Measurements from ENCODE around the gene BAG1. TPM values are rescaled to one million over a fixed set of nuclear protein-coding genes. Genes with fewer than 3 reads are reported as not detected.
A peak's percentile ranks its signal among the peaks of the same experiment; 100 is the strongest.

BAG1 gene
- 75.7 TPM for polyA plus RNA-seq (ENCODE audit: insufficient read length)

DNA sequence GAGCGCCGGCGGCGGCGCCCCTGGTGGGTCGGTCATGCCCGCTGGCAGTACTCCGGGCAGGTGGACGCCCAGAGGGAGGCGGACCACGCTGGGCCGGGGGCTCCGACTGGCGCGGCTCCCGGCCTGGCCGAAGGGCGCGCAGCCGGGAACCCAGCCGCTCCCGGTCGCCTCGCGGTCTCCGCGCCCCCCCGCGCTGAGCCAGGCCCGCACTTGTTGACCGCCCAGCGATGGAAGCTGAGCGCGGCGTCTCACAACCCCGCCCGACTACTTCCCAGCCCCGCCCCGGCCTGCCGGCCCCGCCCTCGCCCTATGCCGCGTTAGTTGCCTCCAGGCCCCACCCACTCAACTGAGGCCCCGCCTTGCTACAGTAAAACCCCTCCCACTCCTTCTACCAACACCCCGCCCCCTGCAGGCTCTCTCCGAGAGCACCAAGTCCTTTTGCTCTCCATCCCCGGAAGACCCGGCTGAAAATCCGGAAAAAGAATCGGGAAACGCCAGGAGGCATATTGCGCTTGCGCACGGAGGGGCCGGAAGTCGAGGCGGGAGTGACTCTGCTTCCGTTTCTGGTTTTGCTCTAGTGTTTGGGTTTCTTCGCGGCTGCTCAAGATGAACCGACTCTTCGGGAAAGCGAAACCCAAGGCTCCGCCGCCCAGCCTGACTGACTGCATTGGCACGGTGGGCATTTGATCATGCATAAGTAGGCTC lies at the start of gene BAG1, which contains the start of gene CHMP5:
Gene BAG1, minus strand, starts transcription at position 236 of the 705 bp plus-strand sequence.
Gene CHMP5, plus strand, starts transcription at position 577 of the 705 bp plus-strand sequence. Its CDS starts 30 bp downstream, at position 607.
- peak; percentile 98 for DNase-seq (ENCODE audit: low read depth)

DNA sequence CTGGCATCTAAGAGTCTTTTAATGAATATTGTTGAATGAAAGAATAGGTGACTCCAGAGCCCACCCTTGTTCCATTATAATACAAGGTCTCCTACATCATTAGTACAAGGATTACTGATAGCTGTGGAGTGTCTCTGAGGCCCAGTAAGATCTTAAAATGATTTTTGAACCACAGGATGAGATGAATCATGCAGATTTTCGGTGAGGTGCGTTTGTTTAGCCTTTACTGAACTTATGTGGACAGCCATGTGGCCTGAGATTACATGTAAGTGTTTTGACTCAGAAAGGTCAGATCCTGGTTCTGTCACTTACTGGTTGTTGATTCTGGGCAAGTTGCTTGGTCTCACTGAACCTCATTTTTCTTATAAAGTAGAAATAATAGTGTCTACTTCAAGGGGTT lies 47.4 kb upstream of the BAG1 start:
- no peak for DNase-seq (ENCODE audit: low read depth)

DNA sequence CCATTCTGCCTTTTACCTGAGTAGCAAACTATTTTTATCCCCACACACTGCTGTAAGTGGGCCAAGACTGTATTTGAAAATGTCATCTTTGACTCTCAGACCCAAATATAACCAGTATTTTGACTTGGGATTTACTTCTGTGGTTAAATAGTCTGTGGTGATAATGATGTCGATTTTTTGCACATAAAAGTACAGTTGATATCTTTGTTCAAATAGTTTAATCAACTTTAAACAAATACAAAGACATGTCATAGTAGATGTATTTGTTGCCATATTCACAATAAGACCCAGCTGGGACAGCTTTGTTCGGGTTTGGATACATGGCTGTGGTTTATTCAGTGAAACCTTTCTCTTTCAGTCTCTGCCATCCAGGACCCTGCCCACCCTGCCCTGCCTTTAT lies 46.2 kb upstream of the BAG1 start:
- no peak for DNase-seq (ENCODE audit: low read depth)

DNA sequence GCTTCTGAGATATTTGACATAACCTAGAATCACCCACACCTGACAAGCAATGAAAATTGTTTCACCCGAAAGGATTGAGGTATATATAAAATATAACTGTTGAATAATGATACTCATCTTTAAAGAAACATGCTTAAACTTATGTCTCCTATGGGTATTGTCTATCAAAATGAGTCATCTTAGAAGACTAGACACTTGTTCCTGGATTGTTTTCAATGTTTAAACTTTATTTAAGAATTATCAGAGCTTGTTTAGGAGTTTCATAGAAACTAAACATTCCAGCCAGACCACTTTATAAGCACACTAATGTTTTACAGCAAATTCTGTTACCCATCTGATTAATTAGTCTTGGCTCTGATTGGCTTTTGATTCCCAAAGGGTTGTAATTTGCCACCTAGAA lies 45.4 kb upstream of the BAG1 start:
- no peak for DNase-seq (ENCODE audit: low read depth)

DNA sequence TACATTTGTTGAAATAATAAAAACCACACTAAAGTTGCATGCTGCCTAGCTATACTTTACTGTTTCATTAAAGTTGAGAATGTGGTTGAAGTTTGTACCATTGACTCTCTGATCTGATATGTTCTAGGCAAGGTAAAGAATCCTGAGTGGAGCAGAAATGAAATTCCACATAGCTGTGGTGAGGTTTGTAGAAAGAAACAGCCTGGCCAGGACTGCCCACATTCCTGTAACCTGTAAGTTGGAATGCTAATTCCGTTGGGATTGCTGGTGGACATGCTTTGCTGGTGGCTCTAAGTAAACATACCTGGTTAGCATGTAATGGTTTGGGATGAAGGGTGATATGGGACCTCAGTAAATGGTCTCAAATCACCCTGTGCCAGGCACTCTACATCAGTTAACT lies 42.6 kb upstream of the BAG1 start:
- DNase-seq (ENCODE audit: low read depth) = no peak

DNA sequence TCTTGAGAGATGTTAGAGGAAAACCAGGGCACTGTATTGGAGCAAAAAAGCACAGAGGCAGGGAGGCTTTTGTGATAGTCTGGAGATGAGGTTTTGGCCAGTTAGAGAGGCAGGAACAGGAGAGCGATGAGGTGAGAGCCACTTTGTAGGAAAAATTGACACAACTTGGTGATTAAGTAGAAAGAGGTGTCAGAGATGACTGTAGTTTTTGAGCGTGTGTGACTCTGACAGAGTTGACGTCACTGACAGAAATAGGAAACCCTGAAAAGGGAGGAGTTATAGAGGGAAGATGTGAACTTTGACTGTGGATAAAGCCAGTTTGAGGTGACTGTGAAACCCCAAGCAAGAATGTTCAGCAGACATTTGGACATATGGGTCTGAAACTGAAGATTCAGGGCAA lies 41.5 kb upstream of the BAG1 start:
- no peak for DNase-seq (ENCODE audit: low read depth)

DNA sequence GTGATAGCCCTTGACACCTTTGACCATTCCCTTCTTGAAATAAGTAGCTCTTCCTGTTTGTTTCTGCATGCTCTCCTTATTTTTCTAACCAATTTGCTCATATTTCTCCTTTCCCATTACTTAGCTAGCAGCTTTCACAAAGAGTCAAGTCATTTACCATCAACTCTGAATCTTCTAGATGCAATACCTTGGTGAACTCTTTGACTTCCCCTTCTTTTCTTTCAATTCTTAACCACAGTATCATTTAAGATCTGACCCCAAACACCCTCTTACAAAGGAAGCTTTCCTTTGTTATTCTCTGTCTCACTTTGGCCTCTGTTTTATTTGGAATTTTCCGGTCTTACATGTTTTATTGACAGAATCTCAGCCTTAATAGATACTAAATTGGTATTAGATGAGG lies 39.9 kb upstream of the BAG1 start:
- DNase-seq (ENCODE audit: low read depth) = no peak

DNA sequence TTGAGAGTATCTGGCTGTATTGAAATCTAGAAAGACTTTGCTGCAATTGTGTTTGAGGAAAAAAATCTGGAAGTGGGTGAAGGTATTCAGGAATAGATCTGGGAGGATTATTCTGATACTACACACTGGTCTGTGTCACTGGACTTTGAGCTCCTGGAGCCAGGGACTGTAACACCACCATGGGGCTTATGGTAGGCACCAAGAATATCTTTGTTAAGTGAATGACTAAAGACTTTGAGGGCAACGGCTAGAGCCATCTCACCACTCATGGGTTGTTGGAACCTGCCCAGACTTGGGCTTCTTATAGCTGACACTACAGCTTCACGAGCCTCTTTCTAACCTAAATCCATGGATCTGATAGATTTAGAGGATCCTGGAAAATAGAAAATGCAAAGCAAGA lies 36.0 kb upstream of the BAG1 start:
- no peak for DNase-seq (ENCODE audit: low read depth)

DNA sequence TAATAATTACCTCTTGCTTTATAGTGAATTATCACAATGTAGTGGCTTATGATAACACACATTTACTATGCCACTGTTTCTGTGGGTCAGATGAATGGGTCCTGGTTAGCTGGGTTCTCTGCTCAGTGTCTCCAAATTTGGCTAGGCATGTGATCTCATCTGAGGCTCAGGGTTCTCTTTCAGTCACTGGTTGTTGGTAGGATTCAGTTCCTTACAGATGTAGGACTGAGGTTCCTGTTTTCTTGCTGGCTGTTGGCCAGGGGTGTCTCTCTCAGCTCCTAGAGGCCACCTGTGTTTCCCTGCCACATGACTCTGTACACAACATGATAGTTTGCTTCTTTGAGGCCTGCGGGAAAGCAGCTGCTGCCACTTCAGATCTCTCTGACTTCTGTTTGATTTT lies 32.9 kb upstream of the BAG1 start:
- DNase-seq (ENCODE audit: low read depth) = peak; percentile 20

DNA sequence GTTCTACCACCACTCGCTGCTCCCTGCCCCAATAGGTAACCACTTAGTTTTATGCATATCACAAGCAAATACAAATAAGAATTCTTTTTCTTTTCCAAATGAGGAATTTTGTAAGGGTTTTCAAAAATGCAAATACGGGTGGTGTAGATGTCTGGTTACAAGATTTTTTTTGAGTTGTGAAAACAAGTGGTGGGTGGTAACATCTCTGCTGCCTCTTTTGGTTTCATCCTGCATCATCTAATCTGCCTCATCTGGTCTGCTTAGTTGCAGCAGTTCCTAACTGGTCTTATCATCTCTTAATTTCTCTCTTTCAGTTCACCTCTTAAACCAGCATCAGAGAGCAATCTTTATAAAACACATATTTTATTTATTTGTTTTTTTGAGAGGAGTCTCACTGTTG lies 31.1 kb upstream of the BAG1 start:
- no peak for DNase-seq (ENCODE audit: low read depth)

DNA sequence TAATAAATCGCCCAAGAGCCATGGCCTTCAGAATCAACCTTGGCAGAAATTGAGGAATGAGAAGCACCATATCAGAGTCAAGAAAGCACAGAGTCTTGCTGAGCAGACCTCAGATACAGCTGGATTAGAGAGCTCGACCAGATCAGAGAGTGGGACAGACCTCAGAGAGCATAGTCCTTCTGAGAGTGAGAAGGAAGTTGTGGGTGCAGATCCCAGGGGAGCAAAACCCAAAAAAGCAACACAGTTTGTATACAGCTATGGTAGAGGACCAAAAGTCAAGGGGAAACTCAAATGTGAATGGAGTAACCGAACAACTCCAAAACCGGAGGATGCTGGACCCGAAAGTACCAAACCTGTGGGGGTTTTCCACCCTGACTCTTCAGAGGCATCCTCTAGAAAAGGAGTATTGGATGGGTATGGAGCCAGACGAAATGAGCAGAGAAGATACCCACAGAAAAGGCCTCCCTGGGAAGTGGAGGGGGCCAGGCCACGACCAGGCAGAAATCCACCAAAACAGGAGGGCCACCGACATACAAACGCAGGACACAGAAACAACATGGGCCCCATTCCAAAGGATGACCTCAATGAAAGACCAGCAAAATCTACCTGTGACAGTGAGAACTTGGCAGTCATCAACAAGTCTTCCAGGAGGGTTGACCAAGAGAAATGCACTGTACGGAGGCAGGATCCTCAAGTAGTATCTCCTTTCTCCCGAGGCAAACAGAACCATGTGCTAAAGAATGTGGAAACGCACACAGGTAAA lies 30.3 kb upstream of the BAG1 start:
- no peak for DNase-seq (ENCODE audit: low read depth)

DNA sequence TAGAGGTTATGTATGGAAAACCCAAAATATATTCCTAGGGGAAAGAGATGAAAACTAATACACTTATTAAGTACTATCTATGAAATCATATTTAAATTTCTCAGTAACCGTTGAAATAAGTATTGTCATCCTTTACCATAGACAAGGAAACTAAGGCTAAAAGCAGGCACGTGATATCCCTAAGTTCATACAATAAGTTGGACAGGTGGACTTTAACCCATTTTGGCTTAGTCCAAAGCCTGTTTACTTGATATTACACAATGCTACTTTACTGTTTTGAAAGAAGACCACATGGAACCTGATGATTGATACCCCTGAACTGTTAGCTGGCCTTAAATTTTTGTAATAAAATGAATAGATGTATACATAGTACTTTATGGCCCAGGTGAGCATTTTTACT lies 29.3 kb upstream of the BAG1 start:
- no peak for DNase-seq (ENCODE audit: low read depth)

DNA sequence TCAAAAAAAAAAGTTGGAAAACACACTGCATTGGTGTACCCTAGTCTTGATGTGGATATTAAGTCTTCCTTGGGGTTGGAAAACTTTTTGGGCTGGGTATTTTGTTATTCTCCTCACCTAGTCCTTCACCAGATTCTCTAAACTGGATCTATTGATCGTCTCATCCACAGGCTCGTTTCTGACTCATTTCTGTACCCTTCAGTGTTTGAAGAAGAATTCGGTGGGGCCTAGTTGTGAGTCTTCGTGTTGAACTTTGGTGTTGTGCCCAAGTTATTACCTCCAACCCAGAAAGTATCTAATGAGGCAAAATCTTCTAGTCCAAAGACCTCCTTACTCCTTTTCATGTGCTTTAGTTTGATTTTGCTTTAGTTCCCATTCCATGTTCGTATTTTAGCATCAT lies 27.4 kb upstream of the BAG1 start:
- no peak for DNase-seq (ENCODE audit: low read depth)

DNA sequence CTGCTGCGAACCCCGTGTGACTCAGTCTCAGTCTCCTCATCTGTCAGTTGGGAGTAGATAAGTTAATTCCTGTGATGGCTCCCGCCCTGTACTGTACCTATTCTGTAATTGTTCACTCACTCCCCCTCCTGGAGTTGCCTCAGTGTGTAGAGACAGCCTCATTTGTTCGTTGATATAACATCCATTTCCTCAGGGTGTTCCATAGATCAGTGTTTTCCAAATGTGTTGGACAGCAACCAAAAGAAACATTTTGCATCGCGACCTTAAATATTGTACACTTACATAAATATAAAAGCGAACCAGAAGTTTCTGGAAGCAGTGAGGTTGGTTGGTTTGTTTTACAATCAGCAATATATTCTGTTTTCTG lies 26.5 kb upstream of the BAG1 start:
- DNase-seq (ENCODE audit: low read depth) = peak; percentile 4

DNA sequence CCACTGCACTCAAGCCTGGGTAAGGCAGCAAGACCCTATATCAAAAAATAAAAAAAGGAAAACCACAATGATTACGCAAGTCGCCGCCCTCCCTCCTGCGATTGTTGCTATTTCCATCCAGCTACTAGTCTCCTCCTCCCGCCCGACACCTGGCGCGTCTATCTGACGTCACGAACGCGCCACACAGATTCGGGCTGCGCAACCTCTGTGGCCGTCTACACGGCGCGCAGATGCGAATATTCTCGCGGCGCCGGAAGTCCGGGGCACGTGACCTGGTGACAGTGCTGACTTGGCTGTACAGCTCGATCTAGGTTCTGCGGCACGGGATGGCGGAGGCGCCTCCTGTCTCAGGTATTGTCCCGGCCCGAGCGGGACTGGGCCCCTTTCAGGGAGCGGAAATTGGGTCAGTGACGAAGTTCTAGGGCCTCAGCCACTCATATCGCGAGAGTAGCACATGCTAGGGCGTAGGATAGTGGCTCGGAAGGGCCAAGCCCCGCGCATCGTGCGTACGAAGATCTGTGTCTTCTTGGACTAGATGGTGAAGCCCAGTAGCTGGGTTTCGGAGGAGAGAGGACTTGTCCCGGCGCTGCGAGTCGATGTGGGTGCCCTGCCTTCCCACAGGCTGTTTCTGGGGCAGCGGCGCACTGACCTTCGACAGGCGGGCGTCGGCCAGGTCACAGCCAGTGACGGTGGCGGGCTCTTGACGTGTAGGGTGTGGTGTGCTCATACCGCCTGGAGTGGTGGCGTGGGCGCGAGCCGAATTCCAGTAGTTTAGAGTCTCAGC lies 25.9 kb upstream of the BAG1 start, which contains the start of gene NFX1:
Gene NFX1, plus strand, starts transcription at position 270 of the 784 bp plus-strand sequence. Its CDS starts 57 bp downstream, at position 327.
- DNase-seq (ENCODE audit: low read depth) = peak; percentile 96

DNA sequence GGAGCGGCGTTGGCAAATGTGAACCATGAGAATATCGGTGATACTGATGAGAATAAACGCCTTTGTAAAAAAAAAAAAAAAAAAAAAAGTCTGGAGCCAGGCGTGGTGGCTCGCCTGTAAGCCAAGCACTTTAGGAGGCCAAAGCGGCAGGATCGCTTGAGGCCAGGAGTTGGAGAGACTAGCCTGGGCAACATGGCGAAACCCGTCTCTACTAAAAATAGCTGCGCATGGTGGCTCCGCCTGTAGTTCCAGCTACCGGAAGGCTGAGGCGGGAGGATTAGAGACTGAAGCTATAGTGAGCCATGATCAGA lies 25.4 kb upstream of the BAG1 start:
- DNase-seq (ENCODE audit: low read depth) = no peak

DNA sequence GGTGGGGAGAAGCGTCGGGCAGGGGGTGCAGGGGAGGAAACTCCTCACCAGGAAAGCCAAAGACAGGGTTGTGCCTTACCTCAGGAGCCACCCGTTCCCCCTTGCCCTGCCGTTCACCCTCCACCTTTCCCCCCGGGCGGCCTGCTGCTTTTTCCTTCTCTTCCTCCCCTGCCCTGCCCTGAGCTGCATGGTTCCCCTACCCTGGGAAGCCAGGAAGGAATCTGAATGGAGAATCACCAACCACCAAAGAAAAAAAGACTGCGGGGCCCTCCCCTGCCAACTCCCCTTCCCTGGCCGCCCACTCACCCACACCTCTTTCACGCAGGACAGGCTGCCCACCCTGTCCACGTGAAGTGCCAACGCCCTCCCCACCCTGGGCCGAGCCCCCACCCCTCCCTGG lies 25.0 kb upstream of the BAG1 start:
- DNase-seq (ENCODE audit: low read depth) = no peak

DNA sequence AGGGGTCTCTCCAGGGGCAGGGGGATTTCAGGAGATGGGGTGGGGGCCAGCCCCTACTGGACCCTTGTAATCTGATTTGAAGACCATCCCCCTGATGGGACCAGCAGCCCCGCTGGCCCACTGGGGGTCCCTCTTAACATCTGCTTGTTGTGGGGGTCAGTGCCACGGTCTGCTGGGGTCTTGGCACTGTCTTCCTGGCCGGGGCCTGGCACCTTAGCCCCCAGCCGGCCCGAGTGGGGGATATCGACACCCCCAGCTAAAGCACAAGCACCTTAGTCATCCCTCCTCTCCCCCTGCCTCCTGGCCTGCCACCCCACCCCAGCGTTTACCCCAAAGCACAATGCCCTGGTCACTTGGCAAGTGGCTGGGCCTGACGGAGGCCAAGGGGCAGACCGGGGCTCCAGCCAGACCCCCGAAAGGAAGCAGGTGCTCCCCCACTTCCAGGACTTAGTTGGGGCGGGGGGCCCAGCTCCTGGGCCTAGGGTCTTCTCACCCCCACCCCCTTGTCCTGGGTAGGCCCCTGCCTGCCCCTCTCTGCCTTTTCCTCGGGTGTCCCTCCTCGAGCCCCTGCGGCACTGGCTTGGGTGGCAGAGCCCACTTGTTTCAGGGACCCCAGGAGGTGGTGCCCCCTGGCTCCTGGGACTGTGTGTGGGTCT lies 24.4 kb upstream of the BAG1 start:
- no peak for DNase-seq (ENCODE audit: low read depth)

DNA sequence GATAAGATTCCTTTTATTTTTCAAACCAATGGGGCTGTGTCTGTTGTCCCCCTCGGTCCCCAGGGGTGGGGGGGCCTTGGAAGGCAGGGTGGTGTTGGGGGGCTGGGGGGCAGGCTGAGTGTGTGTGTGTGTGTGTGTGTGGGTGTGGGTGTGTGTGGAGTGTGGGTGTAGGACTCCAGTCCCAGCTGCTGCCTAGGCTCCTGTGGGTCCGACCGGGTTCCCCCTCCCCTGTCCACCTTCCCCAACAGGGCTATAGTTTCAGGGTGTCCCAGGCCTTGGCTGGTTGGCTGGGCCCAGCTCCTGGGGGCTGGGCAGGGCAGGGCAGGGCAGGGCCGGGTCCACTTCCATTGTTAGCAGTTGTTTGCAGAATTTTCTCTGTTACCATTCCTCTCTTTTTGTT lies 23.7 kb upstream of the BAG1 start:
- DNase-seq (ENCODE audit: low read depth) = no peak

DNA sequence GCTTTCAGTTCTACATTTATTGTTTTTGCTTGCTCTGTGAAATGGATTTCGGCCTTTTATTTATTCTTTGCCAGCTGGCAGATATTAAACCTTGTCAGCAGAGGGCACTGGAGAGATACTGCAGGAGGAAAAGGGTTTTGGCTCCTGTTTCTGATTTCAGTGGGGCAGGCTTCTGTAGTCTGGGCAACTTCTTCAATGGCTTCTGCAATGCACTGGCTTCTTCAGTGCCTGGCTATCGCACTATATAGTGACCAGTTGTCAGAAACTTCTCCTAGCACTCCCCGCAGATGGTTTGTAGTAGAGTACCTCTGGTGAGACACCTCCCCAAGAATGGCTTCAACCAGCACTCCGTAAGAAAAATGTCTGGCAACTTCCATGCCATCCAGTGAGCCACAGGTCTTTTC lies 22.6 kb upstream of the BAG1 start:
- no peak for DNase-seq (ENCODE audit: low read depth)

DNA sequence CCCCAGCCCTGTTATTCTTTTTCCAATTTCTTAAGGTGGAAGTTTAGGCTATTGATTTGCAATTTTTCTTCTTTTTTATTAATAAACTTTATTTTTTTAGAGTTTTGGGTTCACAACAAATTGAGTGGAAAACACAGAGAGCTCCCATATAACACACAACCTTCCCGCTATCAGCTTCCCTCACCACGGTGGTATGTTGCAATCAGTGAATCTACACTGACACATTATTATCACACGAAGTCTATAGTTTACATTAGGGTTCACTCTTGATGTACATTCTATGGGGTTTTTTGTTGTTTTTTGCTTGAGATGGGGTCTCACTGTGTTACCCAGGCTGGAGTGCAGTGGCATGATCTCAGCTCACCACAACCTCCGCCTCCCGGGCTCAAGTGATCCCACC lies 21.0 kb upstream of the BAG1 start:
- no peak for DNase-seq (ENCODE audit: low read depth)

DNA sequence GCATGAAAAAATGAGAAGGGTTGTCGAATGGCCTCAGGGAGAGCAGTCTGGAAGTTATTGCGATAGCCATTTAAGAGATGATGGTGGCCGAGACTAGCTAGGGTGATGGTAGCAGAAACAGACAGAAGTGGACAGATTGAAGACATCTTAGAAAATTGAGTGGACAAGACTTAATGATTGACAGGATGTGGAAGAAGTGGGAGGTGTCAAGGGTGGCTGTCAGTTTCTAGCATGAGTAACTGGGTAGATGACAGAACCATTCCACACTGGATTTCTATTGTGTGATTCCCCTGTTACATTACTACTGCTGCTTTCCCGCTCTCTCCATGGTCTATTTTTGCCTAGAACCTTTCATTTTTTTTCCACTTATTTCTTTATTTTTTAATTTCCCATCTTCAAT lies 13.0 kb upstream of the BAG1 start:
- no peak for DNase-seq (ENCODE audit: low read depth)
